ENCODE data around the gene APOLD1.
"Not testable (repeated sequence)": the region's sequence is repeated elsewhere in the genome, so short reads cannot be mapped to it uniquely, and the experiment has no call there.

Gene APOLD1

GRCh38 chr12:12784911-12785814 lies at the start of gene APOLD1:
Gene APOLD1, plus strand, starts transcription at chr12:12785659. Its CDS starts 33 bp downstream, at chr12:12785692.
- DNase-seq (ENCODE audit: low read depth in 2 of 2) = no peak

DNA sequence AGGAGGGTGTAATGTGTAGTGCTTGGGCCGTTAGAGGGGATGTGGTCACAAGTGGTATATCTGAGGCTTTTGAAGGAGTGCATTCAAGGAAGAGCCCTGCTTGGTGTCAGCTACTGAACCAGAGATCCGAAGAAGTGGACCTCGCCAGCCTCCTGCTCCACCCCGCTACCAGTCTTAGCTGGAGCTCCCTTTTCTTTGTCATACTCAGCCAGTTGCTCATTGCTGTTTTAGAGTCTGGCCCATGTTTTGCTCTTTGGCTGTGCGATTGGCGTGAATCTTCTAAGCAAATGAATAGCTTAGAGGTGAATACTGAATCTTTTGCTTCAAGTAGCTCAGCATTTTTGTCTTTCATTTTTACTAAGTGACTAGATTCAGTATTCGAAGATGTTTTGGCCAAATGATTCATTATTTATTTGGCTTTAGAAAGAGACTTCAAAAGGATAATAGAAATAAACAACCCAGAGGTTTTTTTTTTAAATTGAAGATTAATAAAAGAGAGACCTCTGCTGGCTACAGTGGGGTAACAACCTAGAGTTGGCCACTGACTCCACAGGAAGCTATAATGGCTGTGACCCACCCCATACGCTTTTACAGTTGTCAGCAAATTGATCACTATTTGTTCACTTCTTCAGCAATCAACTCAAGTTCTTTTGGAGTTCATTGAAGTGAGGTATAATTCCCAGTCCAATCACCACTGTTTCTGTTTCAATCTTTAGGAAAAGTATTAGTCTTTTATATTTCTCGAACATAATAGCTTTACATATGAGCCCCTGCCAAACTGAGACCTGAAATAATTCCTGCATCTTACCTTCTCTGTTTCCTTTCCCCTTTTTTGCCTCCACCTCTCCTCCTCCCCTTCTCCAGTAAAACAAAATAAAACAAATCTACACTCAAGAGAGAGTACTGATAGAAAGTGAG lies 48.4 kb upstream of the APOLD1 start:
- no peak for DNase-seq (ENCODE audit: low read depth in 2 of 2)

DNA sequence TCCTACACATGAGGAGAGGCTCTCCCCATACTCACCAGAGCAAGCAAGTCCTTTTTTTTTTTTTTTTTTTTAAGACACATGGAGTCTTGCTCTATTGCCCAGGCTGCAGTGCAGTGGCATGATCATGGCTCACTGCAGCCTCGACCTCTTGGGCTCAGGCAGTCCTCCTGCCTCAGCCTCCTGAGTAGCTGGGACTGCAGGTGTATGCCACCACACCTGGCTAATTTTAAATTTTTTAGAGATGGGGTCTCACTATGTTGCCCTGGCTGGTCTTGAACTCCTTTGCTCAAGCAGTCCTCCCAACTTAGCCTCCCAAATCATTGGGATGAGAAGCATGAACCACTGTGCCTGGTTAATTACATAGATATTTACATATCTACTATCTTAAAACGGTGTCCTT lies 47.3 kb upstream of the APOLD1 start:
- not testable (repeated sequence) for DNase-seq (ENCODE audit: low read depth in 2 of 2)

- no peak for DNase-seq (ENCODE audit: low read depth in 2 of 2)
These were observed 43.8 kb upstream of the APOLD1 start for GRCh38 chr12:12741660-12742059.

DNA sequence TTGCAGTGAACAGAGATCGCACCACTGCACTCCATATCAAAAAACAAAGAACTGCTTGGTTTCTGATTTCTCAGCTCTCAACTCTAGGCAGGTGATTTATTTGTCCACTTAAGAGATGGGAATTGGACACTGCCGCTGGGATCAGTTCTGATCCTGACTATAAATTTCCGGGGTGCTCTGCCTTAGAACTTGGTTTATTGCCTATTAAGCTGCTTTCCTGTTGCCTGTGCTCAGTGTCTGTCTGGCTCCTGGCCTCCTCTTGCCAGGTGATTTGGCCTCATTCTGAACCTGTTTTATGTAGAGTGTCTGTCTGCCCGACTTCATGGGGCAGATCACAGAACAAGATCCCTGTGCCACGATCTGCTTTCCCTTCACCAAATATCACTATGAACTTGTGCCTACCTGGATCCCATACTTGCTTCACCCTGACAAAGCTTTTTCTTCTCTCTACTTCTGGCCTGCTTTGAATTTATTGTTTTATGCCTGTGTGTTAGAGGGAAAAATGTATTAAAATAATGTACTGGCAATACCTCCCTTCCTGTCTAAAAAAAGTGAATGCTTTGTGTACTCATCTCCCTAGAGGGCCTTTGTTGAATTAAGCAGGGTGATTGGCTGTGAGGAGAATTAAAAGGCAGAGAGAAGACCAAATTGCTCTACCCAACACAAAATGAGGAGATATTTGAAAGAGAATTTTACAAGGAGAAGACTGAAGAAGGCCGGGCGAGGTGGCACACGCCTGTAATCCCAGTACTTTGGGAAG lies 40.7 kb upstream of the APOLD1 start:
- no peak for DNase-seq (ENCODE audit: low read depth in 2 of 2)

- DNase-seq (ENCODE audit: low read depth in 2 of 2) = no peak
These were observed 39.8 kb upstream of the APOLD1 start for GRCh38 chr12:12745576-12746211.

DNA sequence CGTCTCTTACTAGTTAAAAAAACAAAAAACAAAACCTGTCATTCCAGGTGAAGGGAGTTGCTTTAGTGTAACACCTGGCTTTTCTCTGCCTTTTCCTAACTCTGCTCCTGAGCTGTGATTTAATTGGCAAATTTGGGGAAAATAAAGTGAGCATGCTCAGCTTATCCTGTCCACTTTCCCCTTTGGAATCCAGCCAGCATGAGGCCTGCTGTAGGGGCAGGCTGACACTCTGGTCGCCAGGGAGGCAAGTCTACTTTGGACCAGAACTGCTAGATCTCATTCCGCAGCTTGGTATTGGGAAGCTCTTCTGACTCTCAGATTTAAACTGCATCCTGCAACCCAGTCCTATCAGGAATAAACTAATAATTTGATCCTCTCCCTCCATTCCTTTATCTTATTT lies 38.2 kb upstream of the APOLD1 start:
- no peak for DNase-seq (ENCODE audit: low read depth in 2 of 2)

DNA sequence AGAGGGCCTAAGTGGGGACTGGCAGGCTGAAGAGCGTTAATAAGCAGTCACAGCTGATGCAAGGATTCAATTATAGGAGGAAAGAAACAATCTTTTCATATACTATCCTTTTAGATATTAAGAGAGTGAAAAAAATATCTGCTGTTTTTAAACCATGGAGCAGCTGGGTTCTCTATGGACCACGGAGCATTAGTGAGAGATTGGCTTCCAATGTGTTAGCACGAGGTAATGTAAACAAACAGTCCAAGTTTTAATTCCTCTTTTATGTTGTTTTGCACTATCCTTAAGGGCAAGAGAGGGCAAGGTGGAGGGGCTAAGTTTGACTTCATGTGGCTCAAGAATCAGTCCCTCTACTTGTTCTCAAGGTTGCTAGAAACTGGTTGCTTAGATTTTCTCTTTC lies 37.4 kb upstream of the APOLD1 start:
- no peak for DNase-seq (ENCODE audit: low read depth in 2 of 2)

- no peak for DNase-seq (ENCODE audit: low read depth in 2 of 2)
These were observed 36.0 kb upstream of the APOLD1 start for GRCh38 chr12:12749433-12749832.

- no peak for DNase-seq (ENCODE audit: low read depth in 2 of 2)
These were observed 29.5 kb upstream of the APOLD1 start for GRCh38 chr12:12755923-12756322.

- no peak for DNase-seq (ENCODE audit: low read depth in 2 of 2)
These were observed 28.3 kb upstream of the APOLD1 start for GRCh38 chr12:12757121-12757520.

- DNase-seq (ENCODE audit: low read depth in 2 of 2) = no peak
These were observed 26.1 kb upstream of the APOLD1 start for GRCh38 chr12:12759234-12759915.

GRCh38 chr12:12764824-12765223 lies 20.6 kb upstream of the APOLD1 start:
- DNase-seq (ENCODE audit: low read depth in 2 of 2) = no peak

GRCh38 chr12:12770262-12770661 lies 15.2 kb upstream of the APOLD1 start:
- no peak for DNase-seq (ENCODE audit: low read depth in 2 of 2)

DNA sequence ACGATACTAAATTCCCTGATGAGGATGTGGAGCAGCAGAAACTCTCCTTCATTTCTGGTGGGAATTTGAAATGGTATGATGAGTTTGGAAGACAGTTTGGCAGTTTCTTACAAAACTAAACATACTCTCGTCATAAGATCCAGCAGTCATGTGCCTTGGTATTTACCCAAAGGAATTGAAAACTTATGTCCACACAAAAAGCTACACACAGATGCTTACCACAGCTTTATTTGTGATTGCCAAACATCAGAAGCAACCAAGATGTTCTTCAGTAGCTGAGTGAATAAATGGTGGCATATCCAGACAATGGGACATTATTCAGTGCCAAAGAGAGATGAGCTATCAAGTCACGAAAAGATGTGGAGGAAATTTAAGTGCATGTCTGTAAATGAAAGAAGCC lies 10.7 kb upstream of the APOLD1 start:
- no peak for DNase-seq (ENCODE audit: low read depth in 2 of 2)

- no peak for DNase-seq (ENCODE audit: low read depth in 2 of 2)
These were observed 9.2 kb upstream of the APOLD1 start for GRCh38 chr12:12776261-12776660.

DNA sequence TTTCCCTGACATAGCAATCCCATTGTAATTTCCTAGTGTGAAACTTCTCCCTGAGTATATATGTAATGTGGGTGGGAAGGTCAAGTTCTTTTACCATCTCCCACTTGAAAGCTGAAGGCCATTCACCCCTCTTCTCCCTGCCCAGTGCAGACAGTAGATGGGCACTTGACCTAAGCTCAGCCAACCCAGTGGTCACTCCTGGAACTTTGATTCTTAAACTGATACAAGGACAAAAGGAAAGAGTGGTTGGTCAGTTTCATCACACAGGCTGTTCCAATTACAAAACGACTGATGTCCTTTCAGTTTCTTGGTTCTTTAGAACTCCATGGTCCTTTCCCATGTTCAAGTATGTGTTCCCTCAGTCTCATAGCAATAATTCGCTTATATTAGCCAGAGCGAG lies 8.4 kb upstream of the APOLD1 start:
- no peak for DNase-seq (ENCODE audit: low read depth in 2 of 2)

DNA sequence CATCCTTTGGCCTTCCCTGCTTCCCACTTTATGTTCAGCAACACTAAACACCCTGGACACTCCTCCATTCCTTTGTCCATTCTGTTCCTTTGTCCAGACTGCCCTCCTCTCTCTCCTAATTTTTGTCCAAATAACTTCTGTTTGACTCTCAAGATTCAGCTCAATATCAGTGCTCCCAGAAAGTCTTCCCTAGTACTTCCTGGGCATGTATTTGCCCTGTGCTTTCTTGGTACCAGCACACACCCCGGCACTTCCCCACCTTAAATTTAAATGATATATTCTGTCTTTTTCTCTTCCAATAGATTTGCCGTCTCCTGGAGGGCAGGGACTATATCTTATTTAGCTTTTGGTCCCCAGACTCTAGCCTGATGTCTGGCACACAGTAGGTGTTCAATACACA lies 6.5 kb upstream of the APOLD1 start:
- no peak for DNase-seq (ENCODE audit: low read depth in 2 of 2)

DNA sequence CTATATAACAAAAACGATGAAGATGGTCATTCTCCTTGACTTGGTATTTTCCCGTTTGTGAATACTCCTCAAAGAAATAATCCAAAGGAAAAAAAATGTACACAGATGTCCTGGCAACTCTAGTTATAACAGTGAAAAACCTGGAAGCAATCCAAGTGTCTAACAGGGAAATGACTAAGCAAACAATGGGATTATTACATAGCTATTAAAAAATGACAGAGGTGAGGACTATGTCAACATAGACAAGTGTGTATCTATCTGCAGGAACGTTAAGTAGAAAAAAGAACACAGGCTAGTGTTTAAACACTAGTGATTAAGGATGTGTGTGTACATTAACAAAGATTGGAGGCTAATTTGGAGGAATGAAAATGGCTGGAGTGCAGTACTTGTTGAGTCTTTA lies 5.9 kb upstream of the APOLD1 start:
- DNase-seq (ENCODE audit: low read depth in 2 of 2) = no peak

DNA sequence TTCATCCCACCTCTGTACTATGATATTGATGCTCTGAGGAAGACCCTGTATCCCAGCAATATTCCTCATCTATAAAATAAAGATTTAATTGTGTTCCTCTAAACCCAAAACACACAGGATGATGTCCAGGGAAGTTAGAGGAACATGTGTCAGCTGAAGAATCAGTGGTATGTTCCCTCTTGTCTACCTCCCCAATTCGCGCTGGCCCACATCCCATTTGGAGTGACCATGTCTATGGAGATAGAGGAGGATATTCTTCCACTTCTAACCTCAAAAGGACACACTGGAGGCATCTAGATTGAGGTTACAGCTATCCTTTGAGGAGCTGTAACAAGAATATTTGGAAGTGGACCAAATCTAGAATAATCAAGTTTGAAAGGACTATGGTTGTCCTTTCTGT lies 1.3 kb upstream of the APOLD1 start:
- no peak for DNase-seq (ENCODE audit: low read depth in 2 of 2)

- DNase-seq (ENCODE audit: low read depth in 2 of 2) = no peak
These were observed 869 bp downstream of the APOLD1 start for GRCh38 chr12:12786351-12786705.

Measured in activated CD4-positive, alpha-beta T cell treated with anti-CD3 and anti-CD28 coated beads for 24 hours (primary cell).